Hematopoietic multipotent progenitor cell (in vitro differentiated cells): ENCODE data around the gene PKLR. TPM values are rescaled to one million over a fixed set of nuclear protein-coding genes. Genes with fewer than 3 reads are reported as not detected.

Source experiments
- total RNA-seq: library from RNA; depleted of rRNA; stranded (reverse); fragments of >200 nt; gene quantifications from one replicate; pipeline ENCODE4 v1.2.3, GENCODE V29; 2012

Gene PKLR
- total RNA-seq, 1 donor, result 1.1 TPM

Other genes starting within 250 kb of the PKLR start
- gene EFNA4, start 237.7 kb downstream of the PKLR start, total RNA-seq, result 5.9 TPM
- gene EFNA3, start 222.6 kb downstream of the PKLR start, total RNA-seq, result 4.8 TPM
- gene EFNA1, start 173.6 kb downstream of the PKLR start, total RNA-seq, result 21.3 TPM
- 68.1 TPM for gene SLC50A1, start 165.6 kb downstream of the PKLR start, total RNA-seq
- gene DPM3, start 160.9 kb downstream of the PKLR start, total RNA-seq, result 63.0 TPM
- 194 TPM for gene KRTCAP2, start 128.1 kb downstream of the PKLR start, total RNA-seq
- gene TRIM46, start 127.6 kb downstream of the PKLR start, total RNA-seq, result 32.6 TPM
- 72.4 TPM for gene THBS3, start 93.5 kb downstream of the PKLR start, total RNA-seq
- gene MTX1, start 92.7 kb downstream of the PKLR start, total RNA-seq, result 70.3 TPM
- gene ENTREP3, start 46.0 kb downstream of the PKLR start, total RNA-seq, result 8.9 TPM
- gene SCAMP3, start 39.1 kb downstream of the PKLR start, total RNA-seq, result 55.7 TPM
- 66.0 TPM for gene CLK2, start 27.9 kb downstream of the PKLR start, total RNA-seq
- gene HCN3, start 24.0 kb downstream of the PKLR start, total RNA-seq, result 4.6 TPM
- 85.4 TPM for gene FDPS, start 7.4 kb upstream of the PKLR start, total RNA-seq
- gene RUSC1, start 19.5 kb upstream of the PKLR start, total RNA-seq, result 17.2 TPM